ENCODE data around the gene AGAP1.

AGAP1 gene

GRCh38 chr2:235692671-235693171 lies 198.9 kb downstream of the AGAP1 start:
- Histone ChIP-seq H3K27ac (no peak overlapping the region), H3K4me3 (no peak overlapping the region)
- no peak for TF ChIP-seq CTCF (IDR thresholded peaks at IDR 0.05)
- no peak for DNase-seq (ENCODE audit: low spot score)

GRCh38 chr2:235693279-235693678 lies 199.4 kb downstream of the AGAP1 start:
- Histone ChIP-seq H3K4me3 (no peak overlapping the region), H3K27ac (no peak overlapping the region)
- TF ChIP-seq CTCF (IDR thresholded peaks at IDR 0.05), result no peak
- no peak for DNase-seq (ENCODE audit: low spot score)

- no peak overlapping the region for H3K27ac ChIP-seq
- H3K4me3 ChIP-seq, result no peak overlapping the region
- no peak for DNase-seq (ENCODE audit: low spot score)
- no peak for TF ChIP-seq CTCF (IDR thresholded peaks at IDR 0.05)
Measured at GRCh38 chr2:235694721-235695601, 201.1 kb downstream of the AGAP1 start.

- no peak for DNase-seq (ENCODE audit: low spot score)
- TF ChIP-seq CTCF (IDR thresholded peaks at IDR 0.05), result no peak
- Histone ChIP-seq H3K27ac (no peak overlapping the region), H3K4me3 (no peak overlapping the region)
Measured at GRCh38 chr2:235695602-235695895, 201.7 kb downstream of the AGAP1 start.

GRCh38 chr2:235697041-235697440 lies 203.2 kb downstream of the AGAP1 start:
- no peak overlapping the region for H3K4me3 ChIP-seq
- DNase-seq (ENCODE audit: low spot score), result no peak
- no peak for TF ChIP-seq CTCF (IDR thresholded peaks at IDR 0.05)
- no peak overlapping the region for H3K27ac ChIP-seq

GRCh38 chr2:235698028-235698427 lies 204.2 kb downstream of the AGAP1 start:
- H3K4me3 ChIP-seq, result no peak overlapping the region
- TF ChIP-seq CTCF (IDR thresholded peaks at IDR 0.05), result no peak
- no peak for DNase-seq (ENCODE audit: low spot score)
- H3K27ac ChIP-seq, result no peak overlapping the region

- no peak overlapping the region for H3K27ac ChIP-seq
- TF ChIP-seq CTCF (IDR thresholded peaks at IDR 0.05), result no peak
- no peak for DNase-seq (ENCODE audit: low spot score)
- H3K4me3 ChIP-seq, result no peak overlapping the region
Measured at GRCh38 chr2:235698491-235698890, 204.6 kb downstream of the AGAP1 start.
